Mammary epithelial cell (primary cell): Measurements from ENCODE around the gene EIF4EBP2.

Source experiments
- EZH2 ChIP-seq: IDR thresholded peaks from 2 replicates; pipeline ENCODE4 v1.6.1; 2012; ENCODE audit warnings: low read length, inconsistent platforms, borderline replicate concordance
- TF ChIP-seq, protein P1 (sequence below), 2 donors: IDR thresholded peaks in 1 of 2; conservative IDR thresholded peaks in 1 of 2; 2 replicates each; pipeline ENCODE4 v1.5.1; 2011 to 2012; ENCODE audit warnings: inconsistent platforms in 2 of 2, low read length in 2 of 2, mild to moderate bottlenecking in 2 of 2, control low read depth in 1 of 2, low read depth in 1 of 2; ENCODE audit not compliant: insufficient read depth in 1 of 2; ENCODE audit errors: extremely low read depth in 1 of 2

DNA sequence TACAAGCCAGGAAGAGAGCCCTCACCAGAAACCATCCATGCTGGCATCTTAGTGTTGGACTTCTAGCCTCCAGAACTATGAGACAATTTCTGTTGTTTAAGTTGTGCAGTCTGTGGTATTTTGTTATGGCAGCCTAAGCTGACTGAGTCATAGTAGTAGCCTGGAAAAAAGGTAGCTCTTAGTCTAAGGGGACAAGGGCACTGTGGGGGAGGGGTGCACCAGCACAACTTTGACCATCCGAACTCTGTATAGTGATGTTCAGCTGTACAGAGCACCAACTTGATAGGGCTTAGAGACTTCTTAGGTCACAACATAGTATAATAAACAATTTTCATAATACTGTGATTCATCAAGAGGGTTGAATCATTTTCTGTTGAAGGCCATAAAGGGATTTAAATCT, 14.3 kb downstream of the EIF4EBP2 start:
- TF ChIP-seq, protein P1, sequence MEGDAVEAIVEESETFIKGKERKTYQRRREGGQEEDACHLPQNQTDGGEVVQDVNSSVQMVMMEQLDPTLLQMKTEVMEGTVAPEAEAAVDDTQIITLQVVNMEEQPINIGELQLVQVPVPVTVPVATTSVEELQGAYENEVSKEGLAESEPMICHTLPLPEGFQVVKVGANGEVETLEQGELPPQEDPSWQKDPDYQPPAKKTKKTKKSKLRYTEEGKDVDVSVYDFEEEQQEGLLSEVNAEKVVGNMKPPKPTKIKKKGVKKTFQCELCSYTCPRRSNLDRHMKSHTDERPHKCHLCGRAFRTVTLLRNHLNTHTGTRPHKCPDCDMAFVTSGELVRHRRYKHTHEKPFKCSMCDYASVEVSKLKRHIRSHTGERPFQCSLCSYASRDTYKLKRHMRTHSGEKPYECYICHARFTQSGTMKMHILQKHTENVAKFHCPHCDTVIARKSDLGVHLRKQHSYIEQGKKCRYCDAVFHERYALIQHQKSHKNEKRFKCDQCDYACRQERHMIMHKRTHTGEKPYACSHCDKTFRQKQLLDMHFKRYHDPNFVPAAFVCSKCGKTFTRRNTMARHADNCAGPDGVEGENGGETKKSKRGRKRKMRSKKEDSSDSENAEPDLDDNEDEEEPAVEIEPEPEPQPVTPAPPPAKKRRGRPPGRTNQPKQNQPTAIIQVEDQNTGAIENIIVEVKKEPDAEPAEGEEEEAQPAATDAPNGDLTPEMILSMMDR (conservative IDR thresholded peaks at IDR 0.05 in 1 of 2, IDR thresholded peaks at IDR 0.05 in 1 of 2; ENCODE audit: extremely low read depth in 1 of 2, insufficient read depth in 1 of 2, low read depth in 1 of 2, low read length in 2 of 2), result no peak
- TF ChIP-seq EZH2, result no peak
